Tracheal epithelial cell (primary cell): Measurements from ENCODE around the gene LMO7. TPM values are rescaled to one million over a fixed set of nuclear protein-coding genes. Genes with fewer than 3 reads are reported as not detected.

Experiments used
- total RNA-seq: library from RNA; depleted of rRNA; stranded (reverse); fragments of >200 nt; gene quantifications from 2 replicates; pipeline ENCODE4 v1.2.1, GENCODE V29; 2014

The LMO7 gene
- 80.1 and 100 TPM in 2 replicates for total RNA-seq

DNA sequence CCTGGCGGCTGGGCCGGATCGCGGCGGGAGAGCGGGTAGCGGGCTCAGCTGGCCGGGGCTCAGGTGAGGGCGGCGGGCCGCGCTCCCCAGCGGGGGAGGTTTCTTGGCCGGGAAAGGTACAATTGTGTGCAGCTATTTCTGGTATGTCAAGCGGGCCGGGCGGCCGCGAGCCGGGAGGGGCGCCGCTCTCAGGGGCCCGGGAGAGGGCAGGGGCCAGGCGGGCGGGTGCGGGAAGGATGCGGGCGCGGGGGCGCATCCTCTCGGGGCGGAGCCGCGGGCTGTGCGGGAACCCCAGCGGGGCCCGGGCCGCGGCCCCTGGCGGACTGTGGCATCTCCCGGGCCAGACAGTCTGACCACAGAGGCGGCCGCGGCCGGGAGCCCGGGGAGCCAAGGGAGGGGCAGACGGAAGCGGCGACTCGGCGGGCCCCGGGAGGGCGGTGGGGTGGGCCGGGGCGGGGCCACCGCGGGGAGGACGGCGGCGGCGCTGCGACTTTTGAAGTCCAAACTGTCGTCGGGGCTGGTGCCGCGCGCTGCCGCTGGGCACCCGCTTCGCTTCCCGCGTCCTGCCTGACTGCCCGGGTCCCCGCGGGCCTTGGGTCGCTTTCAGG is at the start of gene LMO7:
TSS of gene LMO7 (plus strand) at position 503 of the 608 bp plus-strand sequence. CDS start 328 bp downstream, outside the sequence.

Other genes with a start within 250 kb of the LMO7 start
- 8.9 and 12.4 TPM in 2 replicates for gene TBC1D4, start 154.2 kb upstream of the LMO7 start, total RNA-seq
- gene COMMD6, start 98.5 kb upstream of the LMO7 start, total RNA-seq = 34.3 and 35.4 TPM in 2 replicates
- 61.4 and 64.8 TPM in 2 replicates for gene UCHL3, start 86.5 kb upstream of the LMO7 start, total RNA-seq